ENCODE data around the gene CARMIL1.

GRCh38 chr6:25585225-25585624, 306.1 kb downstream of the CARMIL1 start:
- TF ChIP-seq POLR2A (IDR thresholded peaks at IDR 0.05): no peak
- TF ChIP-seq POLR2AphosphoS5 (IDR thresholded peaks at IDR 0.05): no peak
